ENCODE measurements around the gene PHTF1. TPM values are rescaled to one million over a fixed set of nuclear protein-coding genes. Genes with fewer than 3 reads are reported as not detected.

Gene PHTF1
- polyA plus RNA-seq (2011; rRNA removed) (15.0 and 18.0 TPM in 2 replicates), polyA minus RNA-seq (2011; rRNA and poly(A)+ RNA removed) (15.9 and 18.2 TPM in 2 replicates)

DNA sequence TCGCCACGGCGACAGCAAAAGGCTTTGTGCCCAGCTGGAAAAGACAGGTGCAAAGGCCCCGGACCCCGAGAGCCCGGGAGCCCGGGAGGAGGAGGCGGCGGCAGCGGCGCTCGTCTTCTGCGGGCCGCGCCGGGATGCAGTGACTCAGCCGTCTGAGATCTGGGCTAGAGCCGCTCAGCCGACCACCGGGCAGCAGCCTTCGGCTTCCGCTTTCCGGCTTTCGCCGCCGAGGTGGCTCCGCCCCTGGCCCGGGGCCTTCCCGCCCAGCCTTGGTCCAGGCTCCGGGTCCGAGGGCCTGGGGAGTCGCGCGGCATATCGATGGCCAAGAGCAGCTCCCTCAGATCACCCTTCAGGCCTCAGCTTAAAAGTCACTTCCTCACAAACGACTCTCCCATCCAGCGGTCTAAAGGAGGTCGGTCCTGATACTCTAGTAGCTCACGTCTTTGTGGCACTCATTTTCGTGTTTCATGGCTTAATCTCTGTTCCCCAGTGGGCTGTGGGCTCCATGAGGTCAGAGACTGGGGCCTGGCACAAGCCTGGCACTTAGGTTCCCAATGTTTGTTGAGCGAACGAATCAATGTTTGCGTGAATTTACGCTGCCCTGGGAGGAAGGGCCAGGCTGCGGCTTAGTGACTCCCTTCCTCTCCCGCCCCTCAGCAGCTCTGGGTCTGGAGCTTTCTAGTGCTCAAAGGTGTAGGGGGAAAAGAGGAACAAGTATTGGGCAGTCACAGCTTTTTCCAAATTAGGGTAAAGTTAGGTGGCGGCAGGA lies at the start of gene PHTF1:
Gene PHTF1 (minus strand): TSS at position 154 of the 769 bp plus-strand sequence. CDS start 783 bp downstream, outside the sequence.
- Histone ChIP-seq H3K9me3 (ENCODE audit: control insufficient read depth, insufficient read depth, low read length) (no peaks in the 10 kb centered on the region), H3K4me3 (ENCODE audit: low read depth, low read length) (peak within 1 kb of the TSS; percentile 76), H3K27me3 (ENCODE audit: control insufficient read depth, insufficient read depth, low read length) (no peaks in the 10 kb centered on the region), H3K27ac (ENCODE audit: low read depth, low read length) (peak within 1 kb of the TSS; percentile 95)
- POLR2A ChIA-PET: interaction anchor here (0.5 to 2.2 kb wide), 8 partner anchors 13 to 1538 kb away, joined by 3 to 19 read pairs (median 4); no protein-coding TSS in a partner anchor
- TF ChIP-seq, protein P1, sequence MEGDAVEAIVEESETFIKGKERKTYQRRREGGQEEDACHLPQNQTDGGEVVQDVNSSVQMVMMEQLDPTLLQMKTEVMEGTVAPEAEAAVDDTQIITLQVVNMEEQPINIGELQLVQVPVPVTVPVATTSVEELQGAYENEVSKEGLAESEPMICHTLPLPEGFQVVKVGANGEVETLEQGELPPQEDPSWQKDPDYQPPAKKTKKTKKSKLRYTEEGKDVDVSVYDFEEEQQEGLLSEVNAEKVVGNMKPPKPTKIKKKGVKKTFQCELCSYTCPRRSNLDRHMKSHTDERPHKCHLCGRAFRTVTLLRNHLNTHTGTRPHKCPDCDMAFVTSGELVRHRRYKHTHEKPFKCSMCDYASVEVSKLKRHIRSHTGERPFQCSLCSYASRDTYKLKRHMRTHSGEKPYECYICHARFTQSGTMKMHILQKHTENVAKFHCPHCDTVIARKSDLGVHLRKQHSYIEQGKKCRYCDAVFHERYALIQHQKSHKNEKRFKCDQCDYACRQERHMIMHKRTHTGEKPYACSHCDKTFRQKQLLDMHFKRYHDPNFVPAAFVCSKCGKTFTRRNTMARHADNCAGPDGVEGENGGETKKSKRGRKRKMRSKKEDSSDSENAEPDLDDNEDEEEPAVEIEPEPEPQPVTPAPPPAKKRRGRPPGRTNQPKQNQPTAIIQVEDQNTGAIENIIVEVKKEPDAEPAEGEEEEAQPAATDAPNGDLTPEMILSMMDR (IDR thresholded peaks at IDR 0.05; ENCODE audit: low read depth, low read length): no peak
- peak; percentile 51 for DNase-seq (ENCODE audit: low read depth, low spot score)
- CTCF ChIA-PET: interaction anchor here (0.6 to 1.3 kb wide), 8 partner anchors 13 to 1070 kb away, joined by 3 to 12 read pairs (median 4); partner anchors contain the start of gene LRIG2

DNA sequence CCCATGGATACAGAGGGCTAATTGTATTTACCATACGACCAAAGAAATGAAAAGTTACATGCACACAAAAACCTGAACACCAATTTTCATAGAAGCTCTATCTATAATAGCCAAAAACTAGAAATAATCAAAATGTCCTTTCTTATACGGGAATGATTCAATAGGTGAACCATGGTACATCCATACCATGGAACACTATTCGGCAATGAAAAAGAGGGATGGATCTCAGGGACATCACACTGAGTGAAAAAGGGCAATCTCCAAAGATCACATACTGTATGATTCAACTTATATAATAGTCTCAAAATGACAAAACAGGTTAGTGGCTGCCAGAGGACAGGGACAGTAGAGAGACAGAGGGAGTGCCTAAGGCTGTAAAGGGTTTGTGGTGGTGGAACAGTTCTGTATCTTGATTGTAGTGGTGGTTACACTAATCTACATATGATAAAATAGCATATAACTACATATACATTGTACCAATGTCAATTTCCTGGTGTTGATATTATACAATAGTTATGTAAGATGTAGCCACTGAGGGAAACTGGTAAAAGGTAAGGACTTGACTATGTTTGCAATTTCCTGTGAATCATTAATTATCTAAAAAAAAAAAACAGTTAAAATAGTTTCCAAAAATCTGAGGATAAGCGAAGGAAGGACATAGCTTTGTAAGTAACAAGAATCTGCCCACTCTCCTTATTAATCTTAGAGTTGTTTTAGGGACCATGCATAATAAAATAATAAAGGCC lies 49.3 kb upstream of the PHTF1 start:
- ChIA-PET CTCF (interaction anchor here (1.1 kb wide), 1 partner anchor 736 kb away, joined by 4 read pairs; the partner anchor contains the start of gene LRIG2), POLR2A (no interaction called here)
- no peak overlapping the region for H3K4me3 ChIP-seq (ENCODE audit: low read depth, low read length)
- H3K27ac ChIP-seq (ENCODE audit: low read depth, low read length): no peak overlapping the region
- DNase-seq (ENCODE audit: low read depth, low spot score): no peak
- no peaks in the 10 kb centered on the region; the same call in 1 of the 2 replicates for H3K9me3 ChIP-seq (ENCODE audit: control insufficient read depth, insufficient read depth, low read length)
- TF ChIP-seq, protein P1 (IDR thresholded peaks at IDR 0.05; ENCODE audit: low read depth, low read length): no peak
- no peaks in the 10 kb centered on the region for H3K27me3 ChIP-seq (ENCODE audit: control insufficient read depth, insufficient read depth, low read length)

DNA sequence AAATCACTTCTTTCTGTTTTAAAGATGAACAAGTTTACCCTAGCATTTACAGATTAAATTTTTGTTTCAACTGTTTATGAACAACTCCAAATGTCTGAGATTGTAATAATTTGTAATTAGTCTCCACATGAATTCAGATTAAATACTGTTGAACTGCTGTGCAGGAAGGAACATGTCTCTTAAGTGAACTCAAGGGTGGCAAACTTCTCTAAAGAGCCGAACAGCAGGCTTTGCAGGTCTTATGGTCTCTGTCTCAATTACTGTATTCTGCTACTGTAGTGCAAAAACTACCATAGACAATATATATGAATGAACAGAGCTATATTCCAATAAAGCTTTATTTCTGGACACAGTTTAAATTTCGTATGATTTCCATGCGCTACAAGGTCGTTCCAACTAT lies 46.4 kb upstream of the PHTF1 start:
- ChIA-PET POLR2A (interaction anchor here (0.6 kb wide), 1 partner anchor 730 kb away, joined by 3 read pairs; no protein-coding TSS in a partner anchor), CTCF (no interaction called here)
- DNase-seq (ENCODE audit: low read depth, low spot score): no peak
- Histone ChIP-seq H3K4me3 (ENCODE audit: low read depth, low read length) (no peak overlapping the region), H3K27ac (ENCODE audit: low read depth, low read length) (no peak overlapping the region), H3K9me3 (ENCODE audit: control insufficient read depth, insufficient read depth, low read length) (no peaks in the 10 kb centered on the region), H3K27me3 (ENCODE audit: control insufficient read depth, insufficient read depth, low read length) (no peaks in the 10 kb centered on the region)
- TF ChIP-seq, protein P1 (IDR thresholded peaks at IDR 0.05; ENCODE audit: low read depth, low read length): no peak

DNA sequence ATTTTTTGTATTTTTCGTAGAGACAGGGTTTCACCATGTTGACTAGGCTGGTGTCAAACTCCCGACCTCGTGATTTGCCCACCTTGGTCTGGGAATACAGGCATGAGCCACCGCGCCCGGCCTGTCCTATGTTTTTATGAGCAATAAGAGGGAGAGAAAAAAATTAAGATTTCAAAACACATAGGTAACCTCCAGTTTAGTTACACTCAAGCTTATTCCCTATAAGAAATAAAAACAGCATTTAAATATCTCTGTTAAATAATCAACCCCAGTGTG lies 45.9 kb upstream of the PHTF1 start:
- peak overlapping the region; percentile 54 for H3K27ac ChIP-seq (ENCODE audit: low read depth, low read length)
- TF ChIP-seq, protein P1 (IDR thresholded peaks at IDR 0.05; ENCODE audit: low read depth, low read length): no peak
- ChIA-PET CTCF (interaction anchor here (1.2 kb wide), 1 partner anchor 14 kb away, joined by 3 read pairs; no protein-coding TSS in a partner anchor), POLR2A (interaction anchor here (0.6 kb wide), 1 partner anchor 729 kb away, joined by 3 read pairs; no protein-coding TSS in a partner anchor)
- H3K4me3 ChIP-seq (ENCODE audit: low read depth, low read length): no peak overlapping the region
- DNase-seq (ENCODE audit: low read depth, low spot score): no peak
- no peaks in the 10 kb centered on the region for H3K27me3 ChIP-seq (ENCODE audit: control insufficient read depth, insufficient read depth, low read length)
- H3K9me3 ChIP-seq (ENCODE audit: control insufficient read depth, insufficient read depth, low read length): no peaks in the 10 kb centered on the region

Measured in AG04450 (cell line).